GF-D8 (cell line): ENCODE results near the gene LIX1L.

ENCODE experiments used
- DNase-seq: peaks from one replicate; lab custom pipeline; 2025; lab: John Stamatoyannopoulos, UW

LIX1L gene

GRCh38 chr1:145893306-145894055 lies 64.3 kb downstream of the LIX1L start:
- no peak for DNase-seq

- DNase-seq, result no peak
Observed at GRCh38 chr1:145892486-145893087, 65.2 kb downstream of the LIX1L start.

- peak; percentile 46 for DNase-seq
Observed at GRCh38 chr1:145891587-145892485, 66.0 kb downstream of the LIX1L start.

GRCh38 chr1:145891143-145891542 lies 66.7 kb downstream of the LIX1L start:
- DNase-seq, result no peak

GRCh38 chr1:145889722-145890121 lies 68.1 kb downstream of the LIX1L start:
- peak; percentile 36 for DNase-seq

- DNase-seq, result no peak
Observed at GRCh38 chr1:145887631-145888030, 70.2 kb downstream of the LIX1L start.

GRCh38 chr1:145886816-145887215 lies 71.0 kb downstream of the LIX1L start:
- no peak for DNase-seq

- no peak for DNase-seq
Observed at GRCh38 chr1:145886390-145886789, 71.4 kb downstream of the LIX1L start.

- DNase-seq, result no peak
Observed at GRCh38 chr1:145885738-145886287, 72.0 kb downstream of the LIX1L start, which contains the start of gene ANKRD35. ANKRD35 (minus strand) TSS chr1:145885866; CDS start chr1:145885758, 108 bp downstream.

GRCh38 chr1:145884675-145885074 lies 73.1 kb downstream of the LIX1L start:
- no peak for DNase-seq
